CD14-positive monocyte (primary cell): ENCODE measurements around the gene INHA. TPM values are rescaled to one million over a fixed set of nuclear protein-coding genes. Genes with fewer than 3 reads are reported as not detected.

ENCODE experiments used
- DNase-seq, 3 donors: peaks; one replicate each; pipeline ENCODE4 v3.0.0-alpha.2; 2011 to 2022
- H2AFZ ChIP-seq: 2 replicates; pipeline ENCODE4 v1.6.0; 2012; ENCODE audit warnings: mild to moderate bottlenecking, low read depth, low read length, inconsistent platforms; ENCODE audit not compliant: insufficient read depth, poor library complexity, severe bottlenecking
- H3K27ac ChIP-seq, 2 donors: 1 replicate in 1 of 2; 2 replicates in 1 of 2; pipeline ENCODE4 v1.5.1; 2012 to 2013; ENCODE audit warnings: low read length in 2 of 2, control low read depth in 1 of 2, inconsistent platforms in 1 of 2, low read depth in 1 of 2, mild to moderate bottlenecking in 1 of 2
- H3K27me3 ChIP-seq, 2 donors: one replicate each; pipeline versions ENCODE4 v1.6.0 to v1.6.1; 2011 to 2013; ENCODE audit warnings: low read length in 2 of 2; ENCODE audit not compliant: control insufficient read depth in 2 of 2, insufficient read depth in 2 of 2
- H3K36me3 ChIP-seq, 2 donors: replicated peaks in 1 of 2; 1 replicate in 1 of 2; 2 replicates in 1 of 2; pipeline versions ENCODE4 v1.5.1 to v1.6.1; 2012 to 2013; ENCODE audit warnings: low read length in 2 of 2, control low read depth in 1 of 2, inconsistent platforms in 1 of 2, mild to moderate bottlenecking in 1 of 2; ENCODE audit not compliant: insufficient read depth in 2 of 2, control insufficient read depth in 1 of 2
- H3K4me1 ChIP-seq, 2 donors: 1 replicate in 1 of 2; 2 replicates in 1 of 2; pipeline versions ENCODE4 v1.5.1 to v1.6.1; 2012 to 2013; ENCODE audit warnings: low read length in 2 of 2, control low read depth in 1 of 2, inconsistent platforms in 1 of 2, mild to moderate bottlenecking in 1 of 2, moderate library complexity in 1 of 2; ENCODE audit not compliant: insufficient read depth in 2 of 2, control insufficient read depth in 1 of 2
- H3K4me2 ChIP-seq: replicated peaks from 2 replicates; pipeline ENCODE3; 2012; ENCODE audit warnings: low read length, moderate library complexity, mild to moderate bottlenecking; ENCODE audit not compliant: poor library complexity, severe bottlenecking; ENCODE audit errors: extremely low read depth
- H3K4me3 ChIP-seq, 3 experiments: fragments of 200-600 bp in 1 of 3; sonication (generic) in 1 of 3; replicated peaks in 1 of 3; 1 replicate in 2 of 3; 2 replicates in 1 of 3; pipeline ENCODE4 v1.5.1; 2011 to 2013; ENCODE audit warnings: low read length in 3 of 3, mild to moderate bottlenecking in 3 of 3, control low read depth in 2 of 3, low read depth in 2 of 3, inconsistent platforms in 1 of 3, moderate library complexity in 1 of 3
- H3K79me2 ChIP-seq: 2 replicates; pipeline ENCODE4 v1.6.0; 2012; ENCODE audit warnings: mild to moderate bottlenecking, control low read depth, inconsistent platforms, low read length, moderate library complexity; ENCODE audit not compliant: insufficient read depth
- H3K9ac ChIP-seq: 2 replicates; pipeline ENCODE4 v1.6.0; 2017; ENCODE audit warnings: low read length, mild to moderate bottlenecking; ENCODE audit not compliant: insufficient read depth, poor library complexity, severe bottlenecking
- H3K9me3 ChIP-seq, 2 donors: replicated peaks in 1 of 2; 1 replicate in 1 of 2; 2 replicates in 1 of 2; pipeline versions ENCODE4 v1.5.1 to v1.6.1; 2012 to 2013; ENCODE audit warnings: low read length in 2 of 2, control low read depth in 1 of 2; ENCODE audit not compliant: control insufficient read depth in 1 of 2, insufficient read depth in 1 of 2
- H4K20me1 ChIP-seq: 2 replicates; pipeline ENCODE4 v1.6.0; 2012; ENCODE audit warnings: mild to moderate bottlenecking, low read length, control low read depth, moderate library complexity; ENCODE audit not compliant: insufficient read depth
- H3K27ac Mint-ChIP-seq, 7 donors: one replicate each; pipeline ENCODE4 v1.8.0; 2020; ENCODE audit warnings: mild to moderate bottlenecking in 7 of 7, mixed read lengths in 7 of 7, moderate library complexity in 6 of 7, inconsistent platforms in 2 of 7
- H3K27me3 Mint-ChIP-seq, 3 donors: one replicate each; pipeline ENCODE4 v1.8.0; 2021 to 2022; ENCODE audit warnings: low read depth in 3 of 3, mild to moderate bottlenecking in 3 of 3, mixed read lengths in 3 of 3, moderate library complexity in 3 of 3, inconsistent platforms in 1 of 3
- H3K36me3 Mint-ChIP-seq, 2 donors: one replicate each; pipeline ENCODE4 v1.8.0; 2020; ENCODE audit warnings: mixed read lengths in 2 of 2, inconsistent platforms in 1 of 2, mild to moderate bottlenecking in 1 of 2
- H3K4me1 Mint-ChIP-seq: one replicate; pipeline ENCODE4 v1.8.0; 2020; ENCODE audit warnings: mild to moderate bottlenecking, mixed read lengths
- H3K4me3 Mint-ChIP-seq, 2 donors: one replicate each; pipeline ENCODE4 v1.8.0; 2020; ENCODE audit warnings: mild to moderate bottlenecking in 2 of 2, mixed read lengths in 2 of 2, moderate library complexity in 1 of 2
- H3K9me3 Mint-ChIP-seq, 7 donors: one replicate each; pipeline ENCODE4 v1.8.0; 2020 to 2022; ENCODE audit warnings: mixed read lengths in 7 of 7, mild to moderate bottlenecking in 6 of 7, moderate library complexity in 6 of 7, inconsistent platforms in 2 of 7
- WGBS: methylation state at CpG from one replicate; pipeline ENCODE4 v1.1.5; 2013; ENCODE audit warnings: missing lambda C conversion rate; ENCODE audit not compliant: insufficient coverage; 5-methylcytosine and 5-hydroxymethylcytosine counted together
- intact Hi-C, 2 donors: fragments of 100-400 bp; cut with micrococcal nuclease; formaldehyde crosslinking; loops; one replicate each; pipeline versions ENCODE4 v1.15.0 to v1.15.1; 2023
- polyA plus RNA-seq, 3 donors: library from polyadenylated mRNA; depleted of rRNA in 1 of 3; unstranded in 2 of 3; stranded (reverse) in 1 of 3; fragments of 300-500 nt in 2 of 3; fragments of >200 nt in 1 of 3; fragmentation: Illumina TruSeq in 2 of 3; gene quantifications; 1 replicate in 2 of 3; 2 replicates in 1 of 3; pipeline ENCODE4 v1.2.3, GENCODE V29; 2012 to 2021
- TF ChIP-seq, protein P1 (sequence below): fragments of 200-600 bp; IDR thresholded peaks from one replicate; pipeline ENCODE4 v1.8.0; 2022; ENCODE audit warnings: antibody characterized with exemption, mild to moderate bottlenecking

Gene INHA
- polyA plus RNA-seq, 3 donors = not detected

DNA sequence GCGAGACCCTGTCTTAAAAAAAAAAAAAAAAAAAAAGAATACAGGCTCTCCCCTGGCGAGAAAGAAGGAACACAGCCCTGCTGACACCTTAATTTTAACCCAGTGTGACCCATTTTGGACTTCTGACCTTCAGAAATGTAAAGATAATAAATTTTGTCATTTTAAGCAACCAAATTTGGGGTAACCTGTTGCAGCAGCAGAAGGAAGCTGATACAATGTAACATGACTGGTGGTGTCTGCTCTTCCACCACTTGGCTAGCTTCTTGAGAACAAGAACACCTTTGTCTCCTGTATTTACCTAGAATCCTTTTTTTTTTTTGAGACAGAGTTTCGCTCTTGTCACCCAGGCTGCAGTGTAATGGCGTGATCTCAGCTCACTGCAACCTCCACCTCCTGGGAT, 19.0 kb downstream of the INHA start:
- no peak overlapping the region for H2AFZ ChIP-seq
- Mint-ChIP-seq H3K36me3 (no peaks in the 10 kb centered on the region), H3K27me3 (peaks cover 6 to 12% (median 7%) of the 10 kb centered on the region in 3 donors), H3K9me3 (peaks cover 0 to 2% (median 0%) of the 10 kb centered on the region in 7 donors), H3K4me3 (no peak overlapping the region), H3K4me1 (no peaks in the 10 kb centered on the region), H3K27ac (no peak overlapping the region)
- no peak overlapping the region for H3K9ac ChIP-seq
- DNase-seq = no peak
- H3K4me1 ChIP-seq = no peaks in the 10 kb centered on the region
- intact Hi-C loops = no loop called here
- no peaks in the 10 kb centered on the region for H3K36me3 ChIP-seq
- TF ChIP-seq, protein P1, sequence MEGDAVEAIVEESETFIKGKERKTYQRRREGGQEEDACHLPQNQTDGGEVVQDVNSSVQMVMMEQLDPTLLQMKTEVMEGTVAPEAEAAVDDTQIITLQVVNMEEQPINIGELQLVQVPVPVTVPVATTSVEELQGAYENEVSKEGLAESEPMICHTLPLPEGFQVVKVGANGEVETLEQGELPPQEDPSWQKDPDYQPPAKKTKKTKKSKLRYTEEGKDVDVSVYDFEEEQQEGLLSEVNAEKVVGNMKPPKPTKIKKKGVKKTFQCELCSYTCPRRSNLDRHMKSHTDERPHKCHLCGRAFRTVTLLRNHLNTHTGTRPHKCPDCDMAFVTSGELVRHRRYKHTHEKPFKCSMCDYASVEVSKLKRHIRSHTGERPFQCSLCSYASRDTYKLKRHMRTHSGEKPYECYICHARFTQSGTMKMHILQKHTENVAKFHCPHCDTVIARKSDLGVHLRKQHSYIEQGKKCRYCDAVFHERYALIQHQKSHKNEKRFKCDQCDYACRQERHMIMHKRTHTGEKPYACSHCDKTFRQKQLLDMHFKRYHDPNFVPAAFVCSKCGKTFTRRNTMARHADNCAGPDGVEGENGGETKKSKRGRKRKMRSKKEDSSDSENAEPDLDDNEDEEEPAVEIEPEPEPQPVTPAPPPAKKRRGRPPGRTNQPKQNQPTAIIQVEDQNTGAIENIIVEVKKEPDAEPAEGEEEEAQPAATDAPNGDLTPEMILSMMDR = no peak
- no CpG with 5 or more reads among the region's 4 CpGs for WGBS
- H3K4me2 ChIP-seq = no peak overlapping the region
- no peaks in the 10 kb centered on the region for H3K27me3 ChIP-seq
- H4K20me1 ChIP-seq = no peaks in the 10 kb centered on the region
- H3K79me2 ChIP-seq = no peaks in the 10 kb centered on the region
- H3K27ac ChIP-seq = no peak overlapping the region
- no peak overlapping the region for H3K4me3 ChIP-seq
- H3K9me3 ChIP-seq = no peaks in the 10 kb centered on the region

GRCh38 chr2:219592736-219593135, 20.6 kb downstream of the INHA start:
- no peak overlapping the region for H3K4me3 ChIP-seq
- Mint-ChIP-seq H3K27me3 (peaks cover 6 to 16% (median 7%) of the 10 kb centered on the region in 3 donors), H3K9me3 (peaks cover 0 to 1% (median 0%) of the 10 kb centered on the region in 7 donors), H3K27ac (no peak overlapping the region), H3K36me3 (no peaks in the 10 kb centered on the region), H3K4me3 (no peak overlapping the region), H3K4me1 (peaks cover 8% of the 10 kb centered on the region)
- H3K4me2 ChIP-seq = no peak overlapping the region
- no peaks in the 10 kb centered on the region for H3K79me2 ChIP-seq
- no peak overlapping the region for H3K27ac ChIP-seq
- 93% methylated on average over 3 of the region's 6 CpGs for WGBS
- H3K9ac ChIP-seq = no peak overlapping the region
- peaks cover 5 to 6% of the 10 kb centered on the region in 2 donors for H3K4me1 ChIP-seq
- no peaks in the 10 kb centered on the region for H4K20me1 ChIP-seq
- no peaks in the 10 kb centered on the region for H3K9me3 ChIP-seq
- no peak for DNase-seq
- TF ChIP-seq, protein P1 = no peak
- no peaks in the 10 kb centered on the region for H3K36me3 ChIP-seq
- no peaks in the 10 kb centered on the region for H3K27me3 ChIP-seq
- intact Hi-C loops = no loop called here
- H2AFZ ChIP-seq = no peak overlapping the region
